GM21825 (cell line): ENCODE results near the gene SNX13.

Source experiments
- ATAC-seq: cut with Tn5 transposase; IDR thresholded peaks from one replicate; pipeline ENCODE4 v1.9.1; 2021; ENCODE audit warnings: mild to moderate bottlenecking, moderate library complexity; ENCODE audit not compliant: unreplicated experiment

SNX13 gene, protein sequence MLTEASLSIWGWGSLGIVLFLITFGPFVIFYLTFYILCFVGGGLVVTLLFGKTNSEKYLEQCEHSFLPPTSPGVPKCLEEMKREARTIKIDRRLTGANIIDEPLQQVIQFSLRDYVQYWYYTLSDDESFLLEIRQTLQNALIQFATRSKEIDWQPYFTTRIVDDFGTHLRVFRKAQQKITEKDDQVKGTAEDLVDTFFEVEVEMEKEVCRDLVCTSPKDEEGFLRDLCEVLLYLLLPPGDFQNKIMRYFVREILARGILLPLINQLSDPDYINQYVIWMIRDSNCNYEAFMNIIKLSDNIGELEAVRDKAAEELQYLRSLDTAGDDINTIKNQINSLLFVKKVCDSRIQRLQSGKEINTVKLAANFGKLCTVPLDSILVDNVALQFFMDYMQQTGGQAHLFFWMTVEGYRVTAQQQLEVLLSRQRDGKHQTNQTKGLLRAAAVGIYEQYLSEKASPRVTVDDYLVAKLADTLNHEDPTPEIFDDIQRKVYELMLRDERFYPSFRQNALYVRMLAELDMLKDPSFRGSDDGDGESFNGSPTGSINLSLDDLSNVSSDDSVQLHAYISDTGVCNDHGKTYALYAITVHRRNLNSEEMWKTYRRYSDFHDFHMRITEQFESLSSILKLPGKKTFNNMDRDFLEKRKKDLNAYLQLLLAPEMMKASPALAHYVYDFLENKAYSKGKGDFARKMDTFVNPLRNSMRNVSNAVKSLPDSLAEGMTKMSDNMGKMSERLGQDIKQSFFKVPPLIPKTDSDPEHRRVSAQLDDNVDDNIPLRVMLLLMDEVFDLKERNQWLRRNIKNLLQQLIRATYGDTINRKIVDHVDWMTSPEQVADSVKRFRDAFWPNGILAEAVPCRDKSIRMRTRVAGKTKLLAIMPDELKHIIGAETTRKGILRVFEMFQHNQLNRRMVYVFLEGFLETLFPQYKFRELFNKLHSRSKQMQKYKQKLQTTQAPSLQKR

DNA sequence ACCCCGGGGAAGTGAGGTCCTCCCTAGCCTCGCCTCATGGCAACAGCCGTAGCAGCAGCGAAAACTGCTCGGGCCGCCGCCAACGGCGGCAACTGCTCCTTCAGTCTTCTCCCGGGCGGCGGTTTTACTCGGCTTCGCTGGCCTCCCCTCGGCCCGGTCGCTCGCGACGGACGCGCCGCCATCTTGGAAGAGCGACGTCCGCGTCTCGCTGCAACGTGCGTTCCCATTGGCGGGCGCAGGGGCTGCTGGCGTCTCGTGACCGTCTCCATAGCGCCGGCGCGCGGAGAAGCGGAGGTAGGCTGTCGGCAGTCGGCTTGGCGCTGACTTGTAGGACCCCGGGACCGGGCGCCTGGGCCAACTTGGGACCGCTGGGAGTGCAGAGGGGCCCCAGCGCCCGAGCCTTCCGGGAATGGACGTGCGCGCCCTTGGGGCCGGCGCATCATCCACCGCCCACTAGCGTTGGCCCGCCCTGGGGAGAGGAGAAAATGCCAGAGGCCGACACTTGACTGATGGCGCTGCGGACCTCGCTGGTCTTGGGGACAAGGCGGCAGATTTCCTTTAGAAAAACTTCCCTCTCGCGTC is at the start of gene SNX13:
TSS of gene SNX13 (minus strand) at position 193 of the 582 bp plus-strand sequence. CDS start 199 bp downstream, outside the sequence.
- peak; percentile 96 for ATAC-seq

DNA sequence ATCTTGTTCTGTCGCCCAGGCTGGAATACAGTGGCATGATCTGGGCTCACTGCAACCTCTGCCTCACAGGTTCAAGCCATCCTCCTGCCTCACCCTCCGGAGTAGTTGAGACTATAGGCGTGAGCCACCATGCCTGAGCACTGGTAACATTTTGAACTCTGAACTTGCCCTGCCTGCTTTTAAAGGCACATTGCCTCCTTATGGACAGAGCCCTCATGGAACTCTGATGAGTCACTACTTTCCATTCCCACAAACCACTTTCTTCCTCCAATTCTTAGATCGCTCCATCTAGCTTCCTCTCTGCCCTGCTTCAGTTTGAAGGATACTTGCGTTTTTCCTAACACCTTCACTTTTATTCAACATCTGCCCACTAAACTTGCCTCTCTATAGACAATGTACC is 49.3 kb upstream of the SNX13 start:
- no peak for ATAC-seq

DNA sequence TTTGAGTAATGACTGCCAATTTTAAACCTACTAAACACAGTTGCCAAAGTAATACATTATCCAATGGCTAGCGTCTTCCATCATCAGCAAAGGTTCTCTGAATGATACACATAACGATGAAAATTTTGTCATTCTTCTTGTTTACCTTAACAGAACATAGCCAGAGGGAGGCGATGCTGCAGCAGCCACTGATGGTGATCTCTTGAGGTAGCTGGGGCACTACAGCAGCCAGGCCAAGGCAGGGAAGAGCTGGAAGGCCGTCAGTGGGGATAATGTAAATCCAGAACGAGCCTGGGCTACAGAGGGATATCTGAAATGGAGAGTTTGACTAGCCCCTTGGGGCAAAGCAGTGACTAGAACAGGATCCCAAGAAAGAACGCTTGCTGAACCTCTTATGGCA is 48.6 kb upstream of the SNX13 start:
- no peak for ATAC-seq

DNA sequence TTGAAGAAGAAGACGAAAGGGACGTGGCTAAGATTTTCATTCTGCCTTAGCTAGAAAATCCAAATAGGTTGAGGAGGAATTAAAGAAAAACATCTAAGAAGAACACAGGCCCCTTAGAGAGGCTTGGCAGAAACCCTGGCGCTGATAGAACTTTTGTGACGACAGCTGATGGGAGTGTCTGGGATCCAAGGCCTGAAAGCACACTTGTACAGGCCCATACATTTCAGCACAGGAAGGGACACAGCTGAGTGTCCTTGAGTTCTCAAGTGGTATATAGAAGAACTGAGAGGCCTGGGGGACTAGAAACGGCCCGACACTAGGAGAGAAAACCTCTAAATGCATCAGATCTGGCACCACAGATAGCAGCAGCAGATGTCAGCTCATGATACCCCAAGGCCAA is 47.8 kb upstream of the SNX13 start:
- no peak for ATAC-seq

DNA sequence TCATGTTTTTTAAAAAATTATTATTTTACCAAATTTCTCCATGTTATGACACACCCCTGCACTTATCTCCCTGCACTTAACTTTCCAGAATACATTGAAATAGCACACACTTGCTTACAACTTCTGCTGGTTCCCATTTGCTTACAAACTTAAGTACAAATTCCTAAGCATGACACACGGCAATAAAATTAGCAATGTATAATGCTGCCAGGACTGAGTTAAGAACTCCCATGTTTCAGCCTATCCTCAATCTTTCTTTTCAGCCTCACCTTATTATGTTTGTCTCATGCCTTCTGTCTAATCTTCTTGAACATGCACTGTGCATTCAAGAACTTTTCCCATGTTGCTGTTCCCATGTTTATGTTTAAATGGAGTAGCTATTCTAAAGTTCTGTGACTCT is 46.6 kb upstream of the SNX13 start:
- no peak for ATAC-seq

DNA sequence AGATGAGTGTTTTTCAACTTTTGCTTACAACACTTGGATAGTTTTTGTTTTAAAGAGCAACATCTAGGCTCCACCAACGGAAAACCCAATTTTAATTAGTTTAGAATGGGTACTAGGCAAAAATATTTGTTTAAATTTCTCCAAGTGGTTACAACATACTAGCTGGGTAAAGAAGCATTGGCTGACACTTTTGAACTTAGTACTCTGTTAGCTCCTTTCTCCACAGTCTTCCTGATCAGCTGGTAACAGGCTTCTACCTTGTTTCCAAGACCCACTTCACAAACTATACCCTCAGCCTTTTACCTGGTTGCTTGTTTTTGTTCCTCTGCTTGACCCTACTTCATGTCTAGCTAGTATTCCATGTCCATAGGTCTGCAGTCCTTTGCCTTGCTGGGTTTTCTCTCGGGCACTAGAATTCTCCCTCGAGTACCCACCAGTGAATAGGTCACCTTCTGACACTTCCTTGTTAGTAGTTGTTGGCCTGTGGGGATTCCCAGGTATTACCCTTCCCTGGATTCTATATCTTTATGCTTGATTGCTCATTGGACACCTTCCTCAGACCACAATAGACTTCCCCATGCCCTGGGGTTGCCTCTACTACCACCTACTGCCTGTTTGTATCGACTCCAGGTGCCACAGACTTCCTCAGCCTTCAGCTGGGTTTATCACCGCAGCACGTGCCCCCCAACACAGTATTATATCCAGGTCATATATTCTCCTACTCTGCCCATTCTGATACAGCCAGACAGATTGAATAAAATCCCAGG is 45.4 kb upstream of the SNX13 start:
- no peak for ATAC-seq

DNA sequence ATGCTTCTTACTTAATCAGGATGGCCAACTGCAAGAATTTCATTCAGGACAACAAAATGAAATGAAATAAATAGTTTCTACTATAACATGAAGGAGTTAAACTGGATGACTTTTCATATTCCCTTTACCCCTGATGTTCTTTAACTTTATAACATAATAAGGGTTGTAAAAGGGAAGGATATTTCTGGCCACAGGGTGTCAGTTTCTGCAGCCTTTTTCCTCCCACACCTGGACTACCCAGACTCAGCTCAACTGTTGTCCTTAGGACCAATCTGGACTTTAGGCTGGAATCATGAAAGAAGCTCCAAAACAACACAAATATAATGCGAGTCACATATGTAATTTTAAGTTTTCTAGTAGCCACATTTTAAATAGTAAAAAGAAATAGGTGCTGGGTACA is 44.0 kb upstream of the SNX13 start:
- ATAC-seq: no peak

DNA sequence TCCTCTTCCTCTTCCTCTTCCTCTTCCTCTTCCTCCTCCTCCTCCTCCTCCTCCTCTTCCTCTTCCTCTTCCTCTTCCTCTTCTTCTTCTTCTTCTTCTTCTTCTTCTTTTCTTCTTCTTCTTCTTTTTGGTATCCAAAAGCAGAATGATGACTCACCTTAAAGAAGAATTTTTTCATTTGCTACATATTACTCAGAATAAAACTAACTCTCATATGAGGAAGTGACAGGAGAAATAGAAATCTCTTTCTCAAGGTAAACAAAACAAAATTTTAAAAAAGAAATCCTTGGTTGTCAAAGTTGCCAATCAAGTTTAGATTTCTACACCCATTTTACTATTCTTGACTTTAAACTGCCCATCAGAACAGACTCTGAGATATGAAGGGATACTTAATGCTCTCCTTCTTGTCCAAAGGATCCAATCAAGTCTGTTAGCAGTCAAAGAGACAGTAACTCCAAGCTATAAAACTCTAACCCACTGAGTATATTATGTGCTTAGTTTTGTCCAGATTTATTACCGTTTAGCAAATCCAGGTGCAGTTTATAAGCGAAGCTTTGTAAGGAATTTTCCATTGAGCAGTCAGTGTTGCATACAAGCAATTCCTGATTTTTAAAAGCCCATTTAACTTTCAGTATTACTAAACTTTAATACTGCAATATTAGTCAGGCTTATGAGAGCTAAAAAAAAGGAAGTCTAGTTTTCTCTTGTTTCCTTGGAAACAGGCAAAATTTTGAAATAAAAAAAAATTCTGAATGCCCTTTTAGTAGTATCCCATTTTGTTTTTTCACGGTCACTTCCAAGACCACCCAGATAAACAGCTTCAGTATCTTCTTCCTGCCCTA is 43.1 kb upstream of the SNX13 start:
- ATAC-seq: no peak

DNA sequence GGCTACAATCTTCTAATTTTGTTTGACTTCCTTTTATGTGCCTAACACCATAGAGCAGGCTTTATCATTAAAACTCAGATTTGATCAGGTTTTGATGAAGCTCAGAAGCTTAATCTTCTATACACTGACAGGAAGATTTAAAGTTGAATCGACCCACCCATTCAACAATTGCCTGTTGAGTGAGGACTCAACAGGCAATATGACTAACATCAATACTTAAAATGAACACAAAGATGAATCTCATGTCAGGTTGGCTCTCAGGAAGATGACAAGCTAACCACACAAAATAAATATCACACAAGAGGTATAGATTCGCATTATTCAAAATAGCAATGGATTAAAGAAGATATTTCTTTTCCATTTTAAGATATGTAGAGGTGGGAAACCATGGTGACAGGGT is 36.7 kb upstream of the SNX13 start:
- no peak for ATAC-seq

DNA sequence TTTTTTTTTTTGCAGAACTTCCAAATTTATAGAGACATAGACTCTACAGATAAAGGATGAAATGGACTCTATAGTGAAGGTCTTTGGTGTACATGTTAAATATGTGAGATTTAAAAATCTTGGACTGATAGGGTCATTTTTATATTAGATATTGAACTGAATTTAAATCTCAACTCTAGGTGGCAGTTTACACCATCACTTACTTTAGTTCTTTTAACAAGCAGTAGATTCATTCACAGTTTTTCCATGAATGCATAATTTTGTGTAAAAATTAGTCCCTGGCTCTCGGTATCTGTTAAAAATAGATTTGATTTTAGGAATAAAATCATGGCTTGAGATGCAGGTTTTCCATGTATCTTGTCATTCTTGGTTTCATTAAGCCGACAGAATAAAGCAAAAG is 31.1 kb upstream of the SNX13 start:
- no peak for ATAC-seq

DNA sequence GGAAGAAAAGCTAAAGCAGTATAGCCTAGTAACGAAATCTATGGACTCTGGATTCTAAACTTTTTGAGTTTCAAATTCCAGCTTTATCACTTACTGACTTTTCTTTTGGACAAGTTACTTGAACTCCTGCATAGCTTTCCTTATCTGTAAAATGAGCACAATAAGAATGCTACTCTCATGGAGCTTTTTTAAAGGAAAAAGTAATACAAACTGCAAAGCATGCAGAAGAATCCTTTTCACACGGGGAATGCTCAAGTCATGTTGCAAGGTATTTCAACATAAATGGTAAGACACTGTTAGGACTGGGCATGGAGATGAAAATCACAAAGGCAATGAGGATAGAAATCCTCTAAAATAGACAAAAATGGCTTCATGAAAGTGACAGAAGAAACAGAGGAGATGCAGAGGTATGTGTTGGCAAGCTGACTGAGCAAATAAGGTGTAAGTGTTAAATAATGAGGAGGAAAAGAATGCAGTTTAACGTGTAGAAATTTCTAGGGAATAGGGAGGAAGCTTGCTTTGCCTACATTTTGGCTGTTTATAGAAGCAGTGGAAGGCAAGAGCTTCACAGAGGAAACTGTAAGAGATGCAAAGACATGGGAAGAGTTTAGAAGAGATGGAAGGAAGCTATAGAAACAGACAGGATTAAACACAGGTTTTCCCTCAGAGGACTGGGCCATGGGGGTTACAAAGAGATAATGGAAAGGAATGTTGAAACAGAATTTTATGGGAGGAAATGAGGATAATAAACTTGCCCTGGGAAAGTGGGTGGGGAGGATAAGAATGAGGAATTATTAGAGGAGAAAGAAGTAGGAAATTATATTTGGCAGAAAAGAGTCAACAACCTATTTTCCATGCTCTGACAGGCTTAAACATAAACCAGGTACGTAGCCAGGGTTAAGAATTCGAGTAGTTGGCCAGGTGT is 28.8 kb upstream of the SNX13 start:
- ATAC-seq: no peak

DNA sequence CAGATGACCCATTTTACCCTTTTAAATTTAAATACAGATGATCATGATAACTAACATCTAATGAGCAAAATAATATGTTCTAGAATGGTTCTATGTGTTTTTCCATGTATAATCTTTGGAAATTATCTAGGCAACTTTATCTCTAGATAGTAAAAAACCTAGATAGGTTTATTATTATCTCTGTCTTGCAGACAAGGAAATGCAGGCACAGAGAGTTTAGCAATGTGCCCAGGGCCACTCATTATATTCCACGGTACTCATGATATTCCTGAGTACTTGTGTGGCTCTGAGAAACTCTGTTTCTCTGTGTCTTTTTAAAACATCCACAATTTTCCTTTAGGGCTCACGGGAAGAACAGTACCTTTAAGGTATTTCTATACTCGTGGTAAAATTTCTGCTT is 26.4 kb upstream of the SNX13 start:
- ATAC-seq: no peak

DNA sequence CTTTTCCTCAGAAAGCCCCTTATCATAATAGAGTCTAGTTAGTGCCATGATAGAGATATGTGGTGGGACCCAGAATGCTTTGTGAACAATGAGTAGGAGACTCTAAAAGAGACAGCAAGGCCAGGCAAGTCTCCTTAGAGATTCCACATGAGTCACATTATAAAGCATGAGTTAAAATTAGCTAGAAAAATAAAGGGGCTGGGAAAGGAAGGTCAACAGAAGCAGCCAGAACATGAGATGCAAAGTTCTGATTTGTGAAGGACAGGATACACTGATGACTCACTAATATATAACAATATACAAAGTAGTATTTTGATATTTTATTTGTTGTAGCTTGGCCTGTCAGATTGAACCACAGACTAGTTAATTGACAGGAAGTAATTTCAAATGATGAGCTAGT is 25.3 kb upstream of the SNX13 start:
- no peak for ATAC-seq

DNA sequence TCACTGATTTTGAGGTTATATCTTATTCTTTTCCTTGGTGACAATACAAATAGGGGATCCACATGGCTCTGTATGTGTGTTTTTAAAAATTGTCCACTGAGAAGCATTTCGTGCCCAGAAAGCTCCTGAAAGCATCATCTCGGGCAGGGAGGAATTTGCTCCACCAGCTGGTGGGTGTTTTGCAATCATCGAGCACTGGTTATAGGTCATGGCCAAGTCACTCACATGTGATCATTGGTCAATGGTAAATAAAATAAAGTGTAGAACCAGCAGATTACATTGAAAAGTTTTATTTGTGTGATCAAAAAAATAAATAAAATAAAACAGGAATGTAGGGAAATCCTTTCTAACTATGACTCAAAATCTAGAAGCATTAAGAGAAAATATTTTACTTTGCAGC is 23.0 kb upstream of the SNX13 start:
- no peak for ATAC-seq

DNA sequence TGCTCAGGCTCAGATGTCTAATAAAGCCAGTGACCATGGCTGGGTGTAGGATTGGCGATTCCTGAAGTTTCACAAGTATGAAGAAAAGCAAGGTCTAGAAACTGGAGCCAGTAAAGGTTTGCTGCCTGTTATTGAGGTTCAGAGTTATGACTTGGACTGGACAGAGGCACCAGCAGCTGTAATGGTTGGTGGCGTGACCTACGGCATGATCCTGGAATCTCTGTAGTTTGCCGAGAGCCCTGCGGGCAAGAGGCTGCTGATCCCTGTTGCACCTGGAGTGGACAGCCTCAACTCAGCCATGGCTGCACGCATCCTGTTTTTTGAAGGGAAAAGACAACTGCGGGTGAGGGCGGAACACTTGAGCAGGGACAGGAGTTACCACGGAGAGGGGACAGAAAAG is 22.4 kb upstream of the SNX13 start:
- ATAC-seq: no peak

DNA sequence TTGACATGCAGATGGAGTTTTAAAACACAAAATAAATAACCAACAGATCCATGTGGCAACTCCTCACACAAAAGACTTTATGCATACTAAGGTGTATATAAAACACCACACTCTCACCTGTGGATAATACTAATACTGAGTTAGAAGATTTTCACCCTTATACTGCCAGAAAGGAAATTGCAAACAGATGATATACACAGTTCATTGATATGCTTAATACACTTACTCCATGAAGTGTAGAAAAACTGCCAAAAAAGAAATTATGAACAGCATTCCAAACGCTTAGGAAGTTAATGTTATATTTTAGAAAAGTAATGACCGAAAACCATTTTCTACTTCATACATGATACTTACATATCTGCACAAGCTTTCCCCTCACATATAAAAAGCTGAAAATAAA is 17.6 kb upstream of the SNX13 start:
- ATAC-seq: no peak

DNA sequence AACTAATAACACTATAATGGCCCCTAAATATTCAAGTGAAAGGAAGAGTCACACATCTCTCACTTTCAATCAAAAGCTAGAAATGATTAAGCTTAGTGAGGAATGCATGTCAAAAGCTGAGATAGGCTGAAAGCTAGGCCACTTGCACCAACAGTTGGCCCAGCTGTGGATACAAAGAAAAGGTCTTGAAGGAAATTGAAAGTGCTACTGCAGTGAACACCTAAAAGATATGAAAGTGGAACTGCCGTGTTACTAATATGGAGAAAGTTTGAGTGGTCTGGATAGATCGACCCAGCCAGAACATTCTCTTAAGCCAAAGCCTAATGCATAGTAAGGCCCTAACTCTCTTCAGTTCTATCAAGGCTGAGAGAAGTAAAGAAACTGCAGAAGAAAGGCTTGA is 12.1 kb upstream of the SNX13 start:
- ATAC-seq: peak; percentile 100

DNA sequence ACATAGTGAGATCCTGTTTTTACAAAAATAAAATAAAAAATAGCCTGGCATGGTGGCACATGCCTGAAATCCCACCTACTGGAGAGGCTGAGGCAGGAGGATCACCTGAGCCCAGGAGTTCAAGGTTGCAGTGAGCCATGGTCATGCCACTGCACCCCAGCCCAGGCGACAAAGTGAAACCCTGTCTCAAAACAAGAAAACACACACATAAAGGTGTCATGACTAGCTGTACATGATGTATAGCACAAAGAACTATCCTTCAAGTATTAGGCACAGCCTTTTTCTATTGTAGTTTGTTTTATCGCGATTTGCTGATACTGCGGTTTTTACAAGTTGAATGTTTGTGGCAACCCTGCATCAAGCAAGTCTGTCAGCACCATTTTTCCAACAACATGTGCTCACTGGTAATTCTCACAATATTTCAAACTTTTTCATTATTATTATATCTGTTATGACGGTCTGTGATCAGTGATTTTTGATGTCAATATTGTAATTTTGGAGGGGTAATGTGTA is 11.5 kb upstream of the SNX13 start:
- no peak for ATAC-seq
